Mucosa of descending colon (tissue), 3 donors: ENCODE measurements around the gene GYS2. TPM values are rescaled to one million over a fixed set of nuclear protein-coding genes. Genes with fewer than 3 reads are reported as not detected.

Experiments
- ATAC-seq: fragments of 200-7000 bp; cut with Tn5 transposase; one replicate; pipeline ENCODE4 v1.9.1; 2020; ENCODE audit warnings: mild to moderate bottlenecking, moderate library complexity
- DNase-seq, 3 donors: peaks; one replicate each; pipeline ENCODE4 v3.0.0-alpha.2; 2020
- H3K36me3 ChIP-seq: fragments of 200-600 bp; one replicate; pipeline ENCODE4 v1.8.0; 2021; ENCODE audit warnings: low read depth, mild to moderate bottlenecking
- H3K4me1 ChIP-seq: fragments of 200-600 bp; one replicate; pipeline ENCODE4 v1.8.0; 2021; ENCODE audit warnings: low read depth, mild to moderate bottlenecking
- H3K4me3 ChIP-seq: fragments of 200-600 bp; one replicate; pipeline ENCODE4 v1.8.0; 2021; ENCODE audit warnings: mild to moderate bottlenecking
- H3K9me3 ChIP-seq: fragments of 200-600 bp; one replicate; pipeline ENCODE4 v1.8.0; 2021; ENCODE audit warnings: mild to moderate bottlenecking
- CTCF ChIP-seq: fragments of 200-600 bp; IDR thresholded peaks from one replicate; pipeline ENCODE4 v1.8.0; 2022; ENCODE audit warnings: antibody characterized with exemption, mild to moderate bottlenecking
- intact Hi-C, 2 donors: fragments of 100-400 bp; cut with DNase I in 1 of 2; cut with micrococcal nuclease in 1 of 2; formaldehyde crosslinking; loops; one replicate each; pipeline versions ENCODE4 v1.11.0 to v1.11.1; 2022; cut with DNase I, micrococcal nuclease
- total RNA-seq, 3 donors: library from RNA; stranded (reverse); fragmentation: NEBNext Ultra II Directional in 2 of 3; extraction: Animal tissue kit (Norgen Biotek cat#: 25700) in 2 of 3; gene quantifications; one replicate each; pipeline versions ENCODE4 v1.2.1 to v1.2.4, GENCODE V29; 2021 to 2023
- donor health status: DM: no; HTN: no; CAD: no; lungs with moderate emphysema.
- donor health status: DM: no; HTN: no; CAD: no.
- donor health status: DM: no; HTN: yes; CAD: no.

Gene GYS2
- total RNA-seq, 3 donors from 2014 or later: not detected

DNA sequence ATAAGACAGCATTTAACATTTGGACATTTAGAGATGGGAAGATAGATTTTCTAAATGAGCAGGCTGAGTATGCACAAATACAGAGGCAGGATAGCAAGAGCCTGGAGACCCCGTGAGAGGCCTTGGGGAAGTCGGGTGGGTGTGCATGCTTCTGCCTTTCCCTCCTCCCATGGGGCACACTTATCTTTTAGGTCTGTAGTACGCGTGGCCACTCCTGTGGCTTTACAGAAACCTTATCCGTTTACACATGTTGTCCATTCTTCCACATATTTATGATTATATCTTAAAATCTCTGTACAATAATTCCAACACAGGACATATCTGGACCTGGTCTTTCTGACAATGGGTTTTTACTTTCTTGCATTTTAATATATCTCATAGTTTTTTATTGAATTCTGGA, 33.6 kb downstream of the GYS2 start:
- intact Hi-C loops: no loop called here
- no peaks in the 10 kb centered on the region for H3K9me3 ChIP-seq

GRCh38 chr12:21568115-21568514, 36.5 kb downstream of the GYS2 start:
- no peak for TF ChIP-seq CTCF
- H3K4me1 ChIP-seq: no peaks in the 10 kb centered on the region
- no peaks in the 10 kb centered on the region for H3K9me3 ChIP-seq
- H3K36me3 ChIP-seq: no peaks in the 10 kb centered on the region
- H3K4me3 ChIP-seq: no peak overlapping the region
- ATAC-seq (no peak), DNase-seq (no peak)
- intact Hi-C loops: no loop called here

More for the DNA sequence above, 33.6 kb downstream of the GYS2 start:
- Histone ChIP-seq H3K4me1 (no peaks in the 10 kb centered on the region), H3K36me3 (no peaks in the 10 kb centered on the region), H3K4me3 (no peak overlapping the region)
- ATAC-seq (no peak), DNase-seq (no peak)
- no peak for TF ChIP-seq CTCF

DNA sequence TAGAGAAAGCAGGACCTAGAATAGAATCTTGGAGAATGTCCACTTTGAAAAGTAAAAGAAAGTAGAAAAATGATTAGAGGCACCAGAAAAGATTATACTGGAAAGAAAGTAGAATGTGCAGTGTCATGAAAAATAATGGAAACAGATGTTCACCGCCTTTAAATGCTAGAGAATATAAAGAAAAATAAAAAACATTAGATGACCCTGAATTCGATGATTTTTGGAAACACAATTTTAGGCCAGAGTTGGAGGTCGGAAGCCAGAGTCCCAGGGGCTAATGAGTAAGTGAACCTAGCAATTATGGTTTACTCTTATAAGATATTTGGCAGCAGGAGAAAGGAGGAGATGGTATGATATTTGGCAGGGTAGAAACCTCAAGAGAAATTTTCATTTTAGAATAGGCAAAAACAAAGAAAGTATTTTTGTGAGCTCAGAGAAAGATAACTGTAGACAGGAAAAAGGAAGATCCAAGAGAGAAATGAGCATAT, 37.7 kb downstream of the GYS2 start:
- Histone ChIP-seq H3K9me3 (no peaks in the 10 kb centered on the region), H3K4me1 (no peaks in the 10 kb centered on the region), H3K36me3 (no peaks in the 10 kb centered on the region), H3K4me3 (no peak overlapping the region)
- TF ChIP-seq CTCF: no peak
- DNase-seq (no peak), ATAC-seq (no peak)
- intact Hi-C loops: no loop called here

DNA sequence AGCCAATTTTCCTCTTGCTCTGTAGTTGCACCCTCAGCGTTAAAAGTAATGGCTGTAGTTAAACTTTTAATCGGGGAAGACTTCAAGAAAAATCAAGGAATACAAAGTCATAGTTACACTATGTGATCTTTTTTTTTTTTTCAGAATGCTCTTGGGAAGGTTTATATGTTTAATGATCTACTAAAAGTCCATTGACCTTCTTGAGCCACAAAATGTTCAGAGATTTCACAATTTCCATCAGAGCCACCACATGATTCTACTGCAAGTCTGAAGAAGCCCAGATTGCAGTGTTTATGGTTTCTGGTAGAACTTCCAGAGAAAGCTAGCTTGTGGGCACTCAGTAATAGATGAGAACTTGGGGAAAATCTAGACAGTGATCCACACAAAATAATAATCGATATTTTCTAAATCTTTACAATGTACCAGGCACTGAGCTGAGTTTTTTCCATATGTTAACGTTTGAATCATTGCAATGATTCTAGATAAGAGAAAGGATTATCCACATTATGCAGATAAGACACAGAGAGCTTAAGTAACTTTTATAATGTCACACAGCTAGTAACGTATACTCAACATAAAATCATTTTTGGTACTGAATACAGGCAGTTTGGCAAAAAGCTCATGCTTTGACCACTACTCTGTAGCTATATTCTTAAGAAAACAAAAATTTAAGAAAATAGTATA, 38.3 kb downstream of the GYS2 start:
- no peaks in the 10 kb centered on the region for H3K36me3 ChIP-seq
- H3K9me3 ChIP-seq: no peaks in the 10 kb centered on the region
- no peaks in the 10 kb centered on the region for H3K4me1 ChIP-seq
- ATAC-seq: no peak
- no peak for TF ChIP-seq CTCF
- DNase-seq: no peak
- H3K4me3 ChIP-seq: no peak overlapping the region
- intact Hi-C loops: no loop called here

DNA sequence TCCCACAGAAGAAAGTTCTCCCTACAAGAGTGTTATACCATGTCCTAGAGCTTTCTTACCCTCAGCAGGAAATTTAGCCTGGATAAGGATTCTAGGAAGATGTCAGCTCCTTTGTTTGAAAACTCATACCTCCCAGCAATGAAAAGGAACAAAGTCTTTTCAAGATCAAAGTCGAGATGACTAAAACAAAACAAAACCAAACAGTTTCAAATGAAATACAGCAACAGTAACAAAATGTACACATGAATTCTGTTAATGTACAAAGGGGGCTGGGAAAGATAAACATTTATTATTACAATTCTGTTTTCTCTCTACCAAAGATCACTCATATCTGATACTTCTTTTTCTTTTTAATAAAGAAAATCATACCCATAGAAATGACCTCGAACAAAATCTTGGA, 41.8 kb downstream of the GYS2 start:
- no peak for DNase-seq
- Histone ChIP-seq H3K4me3 (no peak overlapping the region), H3K9me3 (no peaks in the 10 kb centered on the region), H3K36me3 (no peaks in the 10 kb centered on the region), H3K4me1 (no peaks in the 10 kb centered on the region)
- intact Hi-C loops: no loop called here
- no peak for TF ChIP-seq CTCF
- ATAC-seq: no peak
